Measurements from ENCODE around the gene SLC44A1. TPM values are rescaled to one million over a fixed set of nuclear protein-coding genes. Genes with fewer than 3 reads are reported as not detected.

Gene SLC44A1
- polyA plus RNA-seq, 3 donors: 6.9 to 52.1 (median 46.5) TPM

DNA sequence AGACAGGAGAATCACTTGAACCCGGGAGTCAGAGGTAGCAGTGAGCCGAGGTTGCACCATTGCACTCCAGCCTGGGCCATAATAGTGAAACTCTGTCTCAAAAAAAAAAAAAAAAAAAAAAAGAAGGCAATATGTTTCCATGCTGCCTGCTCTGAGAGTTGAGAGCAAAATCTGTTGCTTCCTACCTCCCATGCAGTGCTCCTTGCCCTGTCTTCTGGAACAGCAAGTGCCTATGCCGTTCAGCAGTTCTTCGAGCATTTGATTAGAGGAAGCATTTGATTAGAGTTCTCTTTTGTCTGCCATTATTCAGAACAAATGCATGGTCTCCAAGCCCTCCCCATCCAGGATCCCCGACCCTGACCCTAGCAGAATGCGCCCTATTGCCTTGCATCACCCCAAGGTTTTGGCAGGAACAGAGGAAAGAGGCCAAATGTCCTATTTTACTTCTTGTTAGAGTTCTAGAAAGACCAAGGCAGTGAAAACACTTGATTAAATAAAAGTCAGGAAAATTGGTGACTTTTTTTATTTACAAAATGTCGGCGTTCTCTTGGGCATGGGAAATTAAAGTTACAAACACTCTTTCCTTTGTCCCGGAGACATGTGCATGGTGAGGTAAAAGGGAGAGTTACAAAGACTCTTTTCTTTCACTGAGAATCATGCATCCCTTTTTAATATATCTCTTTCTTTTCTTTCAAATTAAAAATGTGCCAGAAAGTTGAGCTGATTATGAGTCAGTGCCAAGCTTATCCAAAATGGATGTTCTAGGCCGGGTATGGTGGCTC, 175.6 kb downstream of the SLC44A1 start:
- Mint-ChIP-seq H3K27ac (no peak overlapping the region), H3K4me1 (peaks cover 19% of the 10 kb centered on the region), H3K9me3 (no peaks in the 10 kb centered on the region), H3K27me3 (ENCODE audit: low read depth in 3 of 3) (no peaks in the 10 kb centered on the region), H3K4me3 (no peak overlapping the region), H3K36me3 (no peaks in the 10 kb centered on the region)
- intact Hi-C loops (cut with micrococcal nuclease): loop anchor here in 1 of 2 donors (5.0 to 10.0 kb wide), 2 partner anchors 258 to 605 kb away; no protein-coding TSS in a partner anchor
- no peak overlapping the region for H2AFZ ChIP-seq (ENCODE audit: insufficient read depth, low read depth, low read length, poor library complexity, severe bottlenecking)
- H4K20me1 ChIP-seq (ENCODE audit: insufficient read depth, low read length): no peaks in the 10 kb centered on the region
- no peak overlapping the region for H3K9ac ChIP-seq (ENCODE audit: insufficient read depth, low read length, poor library complexity, severe bottlenecking)
- no peaks in the 10 kb centered on the region for H3K9me3 ChIP-seq (replicated peaks in 1 of 2; ENCODE audit: control insufficient read depth in 1 of 2, insufficient read depth in 1 of 2, low read length in 2 of 2)
- WGBS (ENCODE audit: insufficient coverage): 89% methylated on average over 4 of the region's 10 CpGs
- H3K4me1 ChIP-seq (ENCODE audit: control insufficient read depth in 1 of 2, insufficient read depth in 2 of 2, low read length in 2 of 2): peaks cover 13 to 15% of the 10 kb centered on the region in 2 donors
- no peak for DNase-seq
- H3K4me2 ChIP-seq (replicated peaks; ENCODE audit: extremely low read depth, low read length, poor library complexity, severe bottlenecking): no peak overlapping the region
- no peak overlapping the region for H3K27ac ChIP-seq (ENCODE audit: low read depth in 1 of 2, low read length in 2 of 2)
- no peaks in the 10 kb centered on the region for H3K79me2 ChIP-seq (ENCODE audit: insufficient read depth, low read length)
- TF ChIP-seq, protein P1, sequence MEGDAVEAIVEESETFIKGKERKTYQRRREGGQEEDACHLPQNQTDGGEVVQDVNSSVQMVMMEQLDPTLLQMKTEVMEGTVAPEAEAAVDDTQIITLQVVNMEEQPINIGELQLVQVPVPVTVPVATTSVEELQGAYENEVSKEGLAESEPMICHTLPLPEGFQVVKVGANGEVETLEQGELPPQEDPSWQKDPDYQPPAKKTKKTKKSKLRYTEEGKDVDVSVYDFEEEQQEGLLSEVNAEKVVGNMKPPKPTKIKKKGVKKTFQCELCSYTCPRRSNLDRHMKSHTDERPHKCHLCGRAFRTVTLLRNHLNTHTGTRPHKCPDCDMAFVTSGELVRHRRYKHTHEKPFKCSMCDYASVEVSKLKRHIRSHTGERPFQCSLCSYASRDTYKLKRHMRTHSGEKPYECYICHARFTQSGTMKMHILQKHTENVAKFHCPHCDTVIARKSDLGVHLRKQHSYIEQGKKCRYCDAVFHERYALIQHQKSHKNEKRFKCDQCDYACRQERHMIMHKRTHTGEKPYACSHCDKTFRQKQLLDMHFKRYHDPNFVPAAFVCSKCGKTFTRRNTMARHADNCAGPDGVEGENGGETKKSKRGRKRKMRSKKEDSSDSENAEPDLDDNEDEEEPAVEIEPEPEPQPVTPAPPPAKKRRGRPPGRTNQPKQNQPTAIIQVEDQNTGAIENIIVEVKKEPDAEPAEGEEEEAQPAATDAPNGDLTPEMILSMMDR (IDR thresholded peaks at IDR 0.05): no peak
- no peaks in the 10 kb centered on the region for H3K27me3 ChIP-seq (ENCODE audit: control insufficient read depth in 2 of 2, insufficient read depth in 2 of 2, low read length in 2 of 2)
- no peaks in the 10 kb centered on the region for H3K36me3 ChIP-seq (replicated peaks in 1 of 2; ENCODE audit: control insufficient read depth in 1 of 2, insufficient read depth in 2 of 2, low read length in 2 of 2)
- no peak overlapping the region for H3K4me3 ChIP-seq (replicated peaks in 1 of 3; ENCODE audit: low read depth in 2 of 3, low read length in 3 of 3)

DNA sequence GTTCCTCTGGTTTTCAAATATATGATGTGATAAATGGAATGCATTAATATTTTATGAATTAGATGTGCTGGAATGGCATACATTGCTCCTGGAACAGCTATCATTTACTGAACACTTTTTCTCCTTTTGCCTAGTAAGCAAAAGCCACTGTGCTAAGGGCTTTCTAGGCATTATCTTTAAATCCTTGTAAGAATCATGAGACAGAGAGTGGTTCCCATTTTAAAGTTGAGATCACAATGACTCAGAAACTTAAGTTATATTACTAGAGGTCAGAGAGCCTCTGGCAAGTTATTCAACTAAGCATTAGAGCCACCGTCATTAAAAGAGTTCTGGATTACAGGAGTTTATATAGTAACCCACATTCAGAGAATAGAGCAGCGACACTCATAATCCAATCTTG, 176.7 kb downstream of the SLC44A1 start:
- intact Hi-C loops (cut with micrococcal nuclease): loop anchor here in 1 of 2 donors (10.0 kb wide), 1 partner anchor 606 kb away; no protein-coding TSS in a partner anchor
- Histone ChIP-seq H3K36me3 (replicated peaks in 1 of 2; ENCODE audit: control insufficient read depth in 1 of 2, insufficient read depth in 2 of 2, low read length in 2 of 2) (no peaks in the 10 kb centered on the region), H3K27ac (ENCODE audit: low read depth in 1 of 2, low read length in 2 of 2) (no peak overlapping the region), H3K27me3 (ENCODE audit: control insufficient read depth in 2 of 2, insufficient read depth in 2 of 2, low read length in 2 of 2) (no peaks in the 10 kb centered on the region), H3K9me3 (replicated peaks in 1 of 2; ENCODE audit: control insufficient read depth in 1 of 2, insufficient read depth in 1 of 2, low read length in 2 of 2) (no peaks in the 10 kb centered on the region), H3K4me2 (replicated peaks; ENCODE audit: extremely low read depth, low read length, poor library complexity, severe bottlenecking) (no peak overlapping the region), H4K20me1 (ENCODE audit: insufficient read depth, low read length) (no peaks in the 10 kb centered on the region), H2AFZ (ENCODE audit: insufficient read depth, low read depth, low read length, poor library complexity, severe bottlenecking) (no peak overlapping the region), H3K4me1 (ENCODE audit: control insufficient read depth in 1 of 2, insufficient read depth in 2 of 2, low read length in 2 of 2) (peaks cover 10 to 15% of the 10 kb centered on the region in 2 donors), H3K4me3 (replicated peaks in 1 of 3; ENCODE audit: low read depth in 2 of 3, low read length in 3 of 3) (no peak overlapping the region), H3K9ac (ENCODE audit: insufficient read depth, low read length, poor library complexity, severe bottlenecking) (no peak overlapping the region), H3K79me2 (ENCODE audit: insufficient read depth, low read length) (no peaks in the 10 kb centered on the region)
- WGBS (ENCODE audit: insufficient coverage): no CpG with 5 or more reads among the region's 2 CpGs
- H3K36me3 Mint-ChIP-seq: no peaks in the 10 kb centered on the region
- H3K4me3 Mint-ChIP-seq: no peak overlapping the region
- H3K27ac Mint-ChIP-seq: no peak overlapping the region
- no peak for DNase-seq
- H3K4me1 Mint-ChIP-seq: peaks cover 15% of the 10 kb centered on the region
- H3K9me3 Mint-ChIP-seq: no peaks in the 10 kb centered on the region
- no peaks in the 10 kb centered on the region for H3K27me3 Mint-ChIP-seq (ENCODE audit: low read depth in 3 of 3)
- TF ChIP-seq, protein P1 (IDR thresholded peaks at IDR 0.05): no peak
